Cardiac septum (tissue), 1 donor: ENCODE measurements around the gene TEDDM1. TPM values are rescaled to one million over a fixed set of nuclear protein-coding genes. Genes with fewer than 3 reads are reported as not detected.
"Not testable (repeated sequence)": the region's sequence is repeated elsewhere in the genome, so short reads cannot be mapped to it uniquely, and the experiment has no call there.

Experiments used
- DNase-seq: peaks from one replicate; pipeline ENCODE4 v3.0.0-alpha.2; 2020; ENCODE audit warnings: low spot score
- intact Hi-C: fragments of 100-400 bp; cut with DNase I; formaldehyde crosslinking; loops from one replicate; pipeline ENCODE4 v1.14.0; 2022
- total RNA-seq: library from RNA; stranded (reverse); fragmentation: NEBNext Ultra II Directional; extraction: Animal tissue kit (Norgen Biotek cat#: 25700); gene quantifications from one replicate; pipeline ENCODE4 v1.2.1, GENCODE V29; 2021
- donor health status: DM: no; HTN: no; CAD: no.

TEDDM1 gene
- total RNA-seq, 1 donor from 2014 or later: not detected

DNA sequence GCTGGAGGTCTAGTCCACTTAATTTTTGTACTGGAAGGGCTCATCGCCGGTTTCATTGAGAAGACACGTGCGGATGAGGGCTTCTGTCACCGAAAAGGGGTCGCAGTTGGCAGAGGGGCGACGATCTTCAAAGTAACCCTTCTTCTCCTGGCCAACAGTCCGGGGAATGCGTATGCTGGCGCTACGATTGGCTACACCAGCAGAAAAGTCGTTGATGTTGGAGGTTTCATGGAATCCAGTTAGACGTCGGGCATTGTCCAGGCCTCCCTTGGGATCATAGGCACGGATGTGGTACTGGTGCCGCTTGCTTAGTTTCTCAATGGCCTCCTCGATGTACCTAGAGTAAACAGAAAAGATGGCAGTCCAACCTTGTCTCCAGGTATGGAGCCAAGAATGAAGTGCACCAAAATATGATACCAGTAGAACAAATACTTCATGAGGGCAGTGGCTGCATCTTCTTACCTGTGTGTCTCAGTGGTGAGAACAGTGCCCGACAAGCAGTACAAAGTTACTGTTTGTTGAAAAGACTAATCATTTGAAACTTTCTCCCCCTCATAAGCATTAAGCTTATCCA, 16.0 kb downstream of the TEDDM1 start:
- intact Hi-C loops: no loop called here
- DNase-seq: no peak

GRCh38 chr1:182383934-182384333, 16.5 kb downstream of the TEDDM1 start:
- no peak for DNase-seq
- intact Hi-C loops: no loop called here

DNA sequence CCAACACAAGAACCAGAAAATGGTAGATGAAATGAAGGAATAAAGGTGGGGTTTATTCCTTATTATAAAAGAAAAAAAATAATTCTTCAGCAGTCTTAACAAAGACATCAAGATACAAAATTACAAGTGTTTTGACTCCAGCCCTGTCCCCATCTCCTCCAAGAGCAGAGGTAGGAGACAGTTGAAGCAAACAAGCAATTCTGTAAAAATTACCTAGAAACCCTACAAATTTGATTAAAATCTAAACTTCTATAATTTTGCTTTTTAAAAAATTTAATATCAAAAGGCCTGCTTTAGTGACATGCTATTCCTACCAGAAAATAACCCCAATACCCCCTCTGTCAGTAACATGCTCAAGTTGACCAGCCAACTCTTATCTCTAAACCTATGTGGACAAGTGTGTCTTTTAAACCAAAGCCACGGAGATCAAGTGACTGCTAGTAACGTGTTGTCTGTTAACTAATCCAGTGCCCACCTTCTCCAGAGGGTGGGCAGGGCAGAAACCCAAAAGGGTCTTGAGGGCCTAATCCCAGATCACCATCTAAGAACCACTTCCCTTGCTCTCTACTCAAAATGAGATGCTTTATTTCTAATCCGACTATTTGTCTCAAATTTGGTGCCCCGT, 17.3 kb downstream of the TEDDM1 start:
- intact Hi-C loops: no loop called here
- DNase-seq: no peak

DNA sequence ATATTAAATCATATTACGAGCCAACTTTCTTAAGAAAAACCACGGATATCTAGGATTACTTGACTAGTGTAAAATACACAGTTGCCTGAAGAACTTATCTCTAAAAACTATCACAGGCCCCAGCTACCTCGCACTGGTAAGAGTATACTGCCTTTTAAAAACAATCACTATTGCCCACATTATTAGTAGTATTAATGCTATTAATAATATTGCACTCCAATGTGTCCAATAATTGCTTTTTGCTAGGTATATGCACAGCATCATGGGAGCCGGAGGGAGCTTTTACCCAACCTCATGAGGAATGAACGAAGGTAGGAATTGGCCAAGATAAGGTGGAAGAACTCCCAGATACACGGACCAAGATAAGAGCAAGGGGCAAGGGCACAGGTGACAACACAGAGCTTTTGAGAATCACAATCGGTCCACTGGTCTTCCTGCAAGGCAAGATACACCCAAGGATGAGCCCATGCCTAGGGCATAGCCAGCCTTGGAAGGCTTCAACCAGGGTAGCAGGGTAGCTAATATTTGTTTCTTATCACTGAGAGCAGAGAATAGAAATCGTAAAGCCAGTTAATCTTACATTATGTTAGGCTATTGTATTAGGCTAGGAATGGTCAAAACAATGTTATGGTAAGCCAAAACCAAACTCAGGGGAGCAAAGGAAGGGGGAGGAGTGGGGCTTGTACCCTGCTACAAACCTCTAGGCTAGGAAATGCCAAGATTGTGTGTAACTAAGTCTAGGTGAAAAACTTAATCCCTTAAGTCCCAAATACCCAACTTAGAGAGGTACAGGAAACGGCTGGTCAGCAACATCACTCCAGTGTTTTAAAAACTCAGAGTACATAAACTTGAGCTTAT, 18.3 kb downstream of the TEDDM1 start:
- intact Hi-C loops: no loop called here
- no peak for DNase-seq

DNA sequence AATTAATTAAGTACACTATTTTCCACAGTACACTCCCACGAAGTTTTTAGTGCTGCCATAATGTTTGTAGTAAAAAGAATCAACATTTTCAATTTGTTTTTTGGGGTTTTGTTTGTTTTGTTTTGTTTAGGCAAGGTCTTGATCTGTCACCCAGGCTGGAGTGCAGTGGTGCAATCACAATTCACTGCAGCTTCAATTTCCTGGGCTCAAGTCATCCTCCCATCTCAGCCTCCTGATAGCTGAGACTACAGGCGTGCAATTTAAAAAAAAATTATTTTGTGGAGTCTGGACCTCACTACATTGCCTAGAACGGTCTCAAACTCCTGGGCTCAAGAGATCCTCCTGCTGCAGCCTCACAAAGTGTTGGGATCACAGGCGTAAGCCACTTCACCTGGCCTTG, 20.3 kb downstream of the TEDDM1 start:
- DNase-seq: no peak
- intact Hi-C loops: no loop called here

DNA sequence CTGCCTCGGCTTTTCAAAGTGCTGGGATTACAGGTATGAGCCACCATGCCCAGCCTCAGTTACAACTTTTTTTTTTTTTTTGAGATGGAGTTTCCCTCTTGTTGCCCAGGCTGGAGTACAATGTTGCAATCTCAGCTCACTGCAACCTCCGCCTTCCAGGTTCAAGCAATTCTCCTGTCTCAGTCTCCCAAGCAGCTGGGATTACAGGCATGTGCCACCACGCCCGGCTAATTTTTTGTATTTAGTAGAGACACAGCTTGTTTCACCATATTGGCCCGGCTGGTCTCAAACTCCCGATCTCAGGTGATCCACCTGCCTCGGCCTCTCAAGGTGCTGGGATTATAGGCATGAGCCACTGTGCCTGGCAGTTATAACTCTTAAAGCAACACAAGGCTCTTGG, 20.7 kb downstream of the TEDDM1 start:
- DNase-seq, intact Hi-C loops: not testable (repeated sequence)

GRCh38 chr1:182376936-182377574, 23.4 kb downstream of the TEDDM1 start:
- no peak for DNase-seq

GRCh38 chr1:182374101-182374834, 26.2 kb downstream of the TEDDM1 start:
- no peak for DNase-seq
- intact Hi-C loops: no loop called here

More at GRCh38 chr1:182376936-182377574, 23.4 kb downstream of the TEDDM1 start:
- intact Hi-C loops: no loop called here

- DNase-seq: no peak
- intact Hi-C loops: no loop called here
Observed at GRCh38 chr1:182370532-182370931, 29.9 kb downstream of the TEDDM1 start.

DNA sequence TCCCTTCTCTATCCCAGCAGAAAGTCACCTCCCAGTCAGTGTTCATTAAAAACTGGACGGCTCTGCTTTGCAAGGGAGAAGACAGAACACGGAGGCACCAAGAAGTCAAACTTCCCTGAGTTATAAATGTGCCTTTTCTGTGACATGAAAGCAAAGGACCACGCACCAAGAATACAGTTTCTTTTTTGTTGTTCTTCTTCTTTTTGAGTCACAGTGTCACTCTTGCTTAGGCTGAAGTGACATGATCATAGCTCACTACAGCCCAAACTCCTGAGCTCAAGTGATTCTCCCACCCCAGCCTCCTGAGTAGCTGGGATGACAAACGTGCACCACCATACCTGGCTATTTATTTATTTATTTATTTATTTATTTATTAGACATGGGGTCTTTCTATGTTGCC, 31.6 kb downstream of the TEDDM1 start:
- intact Hi-C loops: no loop called here
- no peak for DNase-seq

DNA sequence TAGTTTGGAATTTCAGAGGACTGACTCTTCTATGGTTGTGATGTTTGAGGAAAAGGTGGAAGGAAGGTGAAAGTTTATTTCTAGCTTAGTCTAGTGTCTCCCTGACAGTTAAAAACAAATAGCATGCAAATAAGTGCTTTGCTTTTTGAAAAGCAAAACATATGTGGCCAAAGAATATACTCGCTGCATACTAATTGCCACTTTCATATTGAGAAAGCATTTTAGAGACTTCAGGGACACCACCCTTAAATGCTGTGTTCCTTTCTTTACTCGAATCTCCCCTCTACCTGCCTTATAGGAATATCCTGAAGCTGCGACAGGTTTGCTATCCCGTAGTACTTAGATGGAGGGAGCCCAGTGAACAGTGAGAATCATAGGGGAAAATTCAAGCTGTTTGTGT, 32.1 kb downstream of the TEDDM1 start:
- intact Hi-C loops: no loop called here
- DNase-seq: no peak

DNA sequence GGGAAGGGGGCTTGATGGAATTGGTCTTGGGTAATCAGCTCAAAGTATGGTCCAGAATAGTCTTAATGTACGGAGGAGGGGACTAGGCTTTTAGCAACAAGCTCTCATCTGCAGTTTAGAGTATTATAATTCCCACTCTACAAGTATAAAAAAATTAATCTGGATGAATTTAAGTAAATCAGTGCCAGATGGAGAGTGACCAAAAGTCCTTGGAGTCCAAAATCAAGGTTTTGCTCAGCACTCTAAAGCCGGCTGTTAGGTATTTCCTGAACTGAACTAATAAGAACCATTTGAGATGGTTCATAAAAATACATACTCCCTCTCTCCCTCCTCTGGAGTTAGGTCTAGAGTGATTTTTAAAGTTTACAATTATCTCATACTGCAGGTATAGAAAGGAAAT, 32.5 kb downstream of the TEDDM1 start:
- intact Hi-C loops: no loop called here
- DNase-seq: no peak

DNA sequence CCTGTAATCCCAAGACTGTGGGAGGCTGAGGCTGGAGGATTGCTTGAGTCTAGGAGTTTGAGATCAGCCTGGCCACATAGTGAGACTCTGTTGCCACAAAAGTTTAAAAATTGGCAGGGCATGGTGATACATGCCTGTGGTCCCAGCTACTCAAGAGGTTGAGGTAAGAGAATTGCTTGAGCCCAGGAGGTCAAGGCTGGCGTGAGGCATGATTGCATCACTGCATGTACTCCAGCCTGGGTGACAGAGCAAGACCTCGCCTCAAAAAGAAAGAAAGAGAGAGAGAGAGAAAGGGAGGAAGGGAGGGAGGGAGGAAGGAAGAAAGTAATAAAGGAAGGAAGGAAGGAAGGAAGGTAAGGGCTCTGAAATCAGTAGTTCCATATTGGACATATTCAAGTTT, 33.9 kb downstream of the TEDDM1 start:
- intact Hi-C loops: no loop called here
- DNase-seq: no peak

DNA sequence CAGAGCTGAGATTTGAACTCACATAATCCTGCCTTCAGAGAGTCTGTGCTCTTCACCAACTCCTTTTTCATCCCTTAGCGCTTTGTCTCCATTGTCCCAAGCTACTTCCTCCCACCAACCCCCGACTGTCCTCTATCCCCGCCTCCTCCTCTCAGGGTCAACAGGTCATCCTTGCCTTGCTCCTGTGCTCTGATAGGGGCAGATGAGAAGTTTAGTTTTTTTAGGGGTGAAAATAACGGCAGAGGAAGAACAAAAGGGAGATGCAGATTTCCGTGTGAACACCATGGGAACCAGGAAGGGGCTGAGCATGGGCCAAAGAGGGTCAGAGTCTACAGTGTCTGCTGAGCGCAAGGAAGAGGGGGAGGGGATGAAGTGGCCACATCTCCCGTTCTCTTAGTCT, 40.8 kb downstream of the TEDDM1 start:
- DNase-seq: no peak
- intact Hi-C loops: no loop called here

DNA sequence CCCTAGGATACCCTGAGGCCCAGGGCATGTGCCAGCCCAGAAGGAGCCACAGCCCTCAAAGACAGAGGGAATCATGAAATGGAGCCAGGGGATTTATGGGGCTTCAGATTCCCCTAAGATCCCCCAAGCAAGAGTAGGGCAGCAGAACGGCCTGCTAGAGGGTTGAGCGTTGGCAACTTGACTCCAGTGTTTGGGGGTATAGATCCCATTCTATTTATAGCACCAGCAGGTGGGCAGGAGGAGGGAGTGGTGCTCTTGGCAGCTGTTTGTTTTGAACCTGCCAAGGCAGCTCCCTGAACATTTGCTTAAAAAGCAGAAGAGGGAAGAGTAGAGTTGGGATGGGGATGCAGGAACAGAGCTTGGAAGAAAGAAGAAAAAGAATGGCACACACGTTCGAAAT, 42.6 kb downstream of the TEDDM1 start:
- no peak for DNase-seq
- intact Hi-C loops: no loop called here

DNA sequence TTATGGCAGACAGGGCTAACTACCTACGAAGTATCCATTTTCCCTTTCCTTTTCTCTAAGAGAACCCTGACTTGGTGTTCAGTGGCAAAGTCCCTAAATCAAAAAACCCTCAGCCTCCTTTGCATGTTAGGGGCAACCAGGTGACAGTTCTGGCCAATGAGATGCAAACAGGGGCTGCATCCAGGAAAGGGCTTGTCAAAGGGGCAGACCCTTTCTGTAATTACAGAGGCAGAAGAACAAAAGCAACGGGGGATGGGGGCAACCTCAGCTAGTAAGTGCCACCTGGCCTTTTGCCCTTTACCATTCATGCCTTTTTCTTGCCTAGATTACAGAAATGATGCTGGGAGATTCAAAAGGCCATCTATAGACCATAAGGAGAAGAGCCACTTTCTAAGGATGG, 43.3 kb downstream of the TEDDM1 start:
- no peak for DNase-seq
- intact Hi-C loops: no loop called here

DNA sequence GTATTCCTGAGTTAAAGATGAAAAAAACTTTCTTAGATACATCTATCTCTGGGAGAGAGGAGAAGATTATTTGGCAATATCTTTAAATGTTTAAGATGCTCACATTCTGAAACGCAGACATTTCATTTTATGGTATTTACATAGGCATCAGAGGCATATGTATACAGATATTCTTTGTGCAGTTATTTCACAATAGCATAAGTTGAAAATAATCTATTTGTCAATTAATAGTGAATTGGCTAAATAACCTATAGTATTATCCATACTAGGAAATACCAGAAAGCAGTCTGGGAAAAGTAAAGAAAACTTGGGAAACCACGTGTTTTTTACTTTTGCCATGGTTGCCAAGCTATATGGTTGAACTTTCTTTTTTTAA, 44.8 kb downstream of the TEDDM1 start:
- intact Hi-C loops: no loop called here
- no peak for DNase-seq

DNA sequence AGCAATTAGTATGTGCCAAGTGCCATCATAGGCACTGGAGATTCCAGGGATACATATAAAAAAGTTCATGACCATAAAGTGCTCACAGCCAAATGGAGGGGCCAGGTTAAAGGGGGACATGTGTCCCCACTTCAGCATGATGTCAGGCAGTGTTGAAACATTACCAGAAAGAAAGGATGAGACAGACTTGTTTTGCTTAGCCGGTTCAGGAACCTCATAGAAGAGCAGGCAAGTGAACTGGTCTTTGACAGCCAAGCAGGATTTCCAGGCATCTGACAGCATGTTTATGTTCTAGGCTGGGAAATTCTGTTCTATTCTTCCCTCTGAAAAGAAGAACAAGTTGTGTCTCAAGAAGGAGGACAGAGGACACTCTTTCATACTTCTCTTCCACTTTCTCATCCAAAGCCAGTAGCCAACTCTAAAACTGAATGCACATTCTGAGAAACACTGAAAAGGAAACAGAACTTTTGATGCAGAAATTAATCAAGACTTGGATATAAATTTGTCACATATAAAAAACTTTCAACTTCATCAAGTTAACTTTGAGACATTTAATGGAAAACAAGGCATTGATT, 48.6 kb downstream of the TEDDM1 start:
- intact Hi-C loops: no loop called here
- DNase-seq: no peak

DNA sequence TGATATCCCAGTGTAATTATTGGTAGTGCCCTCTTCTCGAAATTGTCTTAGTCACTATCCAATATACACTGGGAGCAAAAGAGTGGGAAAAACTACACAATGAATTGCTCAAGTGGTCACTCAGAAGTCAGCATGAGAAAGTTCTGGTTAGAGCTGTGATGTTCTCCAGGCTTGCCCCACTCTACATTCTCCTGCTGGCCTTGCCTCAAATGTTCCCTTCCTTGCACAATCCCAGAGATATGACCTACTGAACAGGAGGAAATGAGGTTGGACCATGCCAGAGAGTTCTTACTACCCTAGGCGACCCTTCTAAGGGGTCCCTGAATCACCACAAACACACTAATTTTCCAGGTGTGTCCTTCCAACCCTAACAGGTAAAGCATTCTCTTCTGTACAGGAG, 49.6 kb downstream of the TEDDM1 start:
- peak; percentile 26 for DNase-seq
- intact Hi-C loops: no loop called here
